Measurements from ENCODE around the gene CD48.
"Not testable (repeated sequence)": the region's sequence is repeated elsewhere in the genome, so short reads cannot be mapped to it uniquely, and the experiment has no call there.

The CD48 gene

DNA sequence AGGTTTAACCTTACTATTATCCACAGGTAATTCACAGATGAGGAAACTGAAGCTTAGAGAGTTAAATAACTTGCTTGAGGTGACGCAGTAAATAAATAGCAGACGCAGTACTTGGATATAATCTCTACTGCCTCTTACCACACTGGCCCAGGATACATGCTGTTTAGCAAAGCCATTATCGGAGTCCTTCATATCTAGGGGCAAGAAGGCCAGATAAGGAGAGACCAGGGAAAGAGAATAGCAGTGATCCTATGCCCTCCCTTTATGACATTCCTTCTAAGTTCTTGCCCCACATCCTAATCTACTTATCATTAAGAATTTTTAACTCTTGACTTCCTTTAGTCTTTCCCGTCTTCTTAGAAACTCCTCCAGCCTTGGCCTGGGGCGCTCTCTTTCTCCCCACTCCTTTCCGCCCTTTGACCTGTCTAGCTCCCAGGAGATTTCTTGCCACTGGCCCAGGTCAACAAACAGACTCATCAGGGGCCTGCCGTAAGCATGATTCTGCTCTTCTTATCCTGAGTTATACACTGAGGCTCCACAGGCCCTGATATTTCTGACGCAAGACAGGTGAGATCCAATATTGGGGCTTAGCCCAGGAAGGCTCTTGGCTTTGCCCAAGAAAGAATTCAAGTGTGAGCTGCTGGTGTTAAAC is 53.3 kb downstream of the CD48 start:
- Histone ChIP-seq H3K36me3 (ENCODE audit: control insufficient read depth, low read depth, low read length) (no peaks in the 10 kb centered on the region), H3K27me3 (ENCODE audit: control insufficient read depth, insufficient read depth, low read length) (no peaks in the 10 kb centered on the region), H3K4me1 (ENCODE audit: control insufficient read depth, low read depth, low read length) (no peaks in the 10 kb centered on the region), H3K9me3 (ENCODE audit: control insufficient read depth, low read depth, low read length) (no peaks in the 10 kb centered on the region), H3K27ac (ENCODE audit: low read length) (no peak overlapping the region), H3K9ac (ENCODE audit: low read length) (no peak overlapping the region), H3K4me3 (ENCODE audit: low read length) (no peak overlapping the region)

GRCh38 chr1:160657250-160657781 is 54.3 kb downstream of the CD48 start:
- Histone ChIP-seq H3K4me1 (ENCODE audit: control insufficient read depth, low read depth, low read length) (peaks cover 10% of the 10 kb centered on the region), H3K36me3 (ENCODE audit: control insufficient read depth, low read depth, low read length) (no peaks in the 10 kb centered on the region), H3K27me3 (ENCODE audit: control insufficient read depth, insufficient read depth, low read length) (no peaks in the 10 kb centered on the region), H3K9me3 (ENCODE audit: control insufficient read depth, low read depth, low read length) (no peaks in the 10 kb centered on the region), H3K27ac (ENCODE audit: low read length) (no peak overlapping the region), H3K9ac (ENCODE audit: low read length) (no peak overlapping the region), H3K4me3 (ENCODE audit: low read length) (no peak overlapping the region)

DNA sequence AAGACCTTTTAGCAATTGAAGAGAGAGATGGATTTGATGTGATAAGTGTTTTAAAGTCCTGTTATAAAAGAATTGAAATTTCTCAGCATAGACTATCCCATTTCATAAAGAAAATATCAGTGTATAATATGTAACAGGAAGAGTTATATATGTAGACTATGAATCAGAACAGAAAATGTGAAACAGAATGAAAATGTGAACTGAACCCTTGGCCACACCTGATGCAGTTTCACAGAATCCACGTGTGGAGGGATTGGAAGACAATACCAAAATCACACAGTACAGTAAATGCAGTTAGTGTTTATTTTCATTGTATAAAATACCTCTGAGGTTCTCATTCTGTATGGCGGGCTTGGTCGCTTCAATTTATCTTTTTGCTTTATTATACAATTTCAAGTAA is 54.9 kb downstream of the CD48 start:
- H3K36me3 ChIP-seq (ENCODE audit: control insufficient read depth, low read depth, low read length): no peaks in the 10 kb centered on the region
- H3K4me1 ChIP-seq (ENCODE audit: control insufficient read depth, low read depth, low read length): peaks cover 14% of the 10 kb centered on the region
- no peaks in the 10 kb centered on the region for H3K9me3 ChIP-seq (ENCODE audit: control insufficient read depth, low read depth, low read length)
- H3K27ac ChIP-seq (ENCODE audit: low read length): no peak overlapping the region
- H3K27me3 ChIP-seq (ENCODE audit: control insufficient read depth, insufficient read depth, low read length): no peaks in the 10 kb centered on the region
- H3K9ac ChIP-seq (ENCODE audit: low read length): no peak overlapping the region
- H3K4me3 ChIP-seq (ENCODE audit: low read length): no peak overlapping the region

DNA sequence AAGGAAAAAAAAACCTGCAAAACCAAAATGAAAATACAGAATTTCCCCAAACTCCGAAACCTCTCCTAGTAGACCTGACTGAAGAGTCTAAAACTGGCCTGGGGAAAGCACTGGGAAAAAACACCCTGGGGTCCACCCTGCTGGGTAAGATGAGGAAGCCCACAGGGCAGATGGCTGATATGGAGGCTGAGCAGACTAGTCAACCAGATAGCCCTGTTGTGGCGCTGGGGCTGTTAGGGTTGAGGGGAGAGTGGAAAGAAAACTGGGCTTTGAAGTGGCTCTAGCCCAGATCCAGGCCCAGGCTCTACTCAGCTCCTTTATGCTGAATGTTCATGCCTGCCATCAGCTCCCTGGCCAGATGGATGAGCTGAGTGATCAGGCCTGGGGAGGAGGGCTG is 58.0 kb downstream of the CD48 start:
- no peak overlapping the region for H3K4me3 ChIP-seq (ENCODE audit: low read length)
- no peak overlapping the region for H3K27ac ChIP-seq (ENCODE audit: low read length)
- H3K9ac ChIP-seq (ENCODE audit: low read length): no peak overlapping the region
- no peaks in the 10 kb centered on the region for H3K9me3 ChIP-seq (ENCODE audit: control insufficient read depth, low read depth, low read length)
- H3K27me3 ChIP-seq (ENCODE audit: control insufficient read depth, insufficient read depth, low read length): no peaks in the 10 kb centered on the region
- no peaks in the 10 kb centered on the region for H3K36me3 ChIP-seq (ENCODE audit: control insufficient read depth, low read depth, low read length)
- H3K4me1 ChIP-seq (ENCODE audit: control insufficient read depth, low read depth, low read length): peaks cover 23% of the 10 kb centered on the region

- Histone ChIP-seq H3K4me3 (ENCODE audit: low read length) (no peak overlapping the region), H3K9me3 (ENCODE audit: control insufficient read depth, low read depth, low read length) (no peaks in the 10 kb centered on the region), H3K36me3 (ENCODE audit: control insufficient read depth, low read depth, low read length) (no peaks in the 10 kb centered on the region), H3K27me3 (ENCODE audit: control insufficient read depth, insufficient read depth, low read length) (no peaks in the 10 kb centered on the region), H3K9ac (ENCODE audit: low read length) (no peak overlapping the region), H3K27ac (ENCODE audit: low read length) (no peak overlapping the region), H3K4me1 (ENCODE audit: control insufficient read depth, low read depth, low read length) (peaks cover 23% of the 10 kb centered on the region)
These were observed 58.5 kb downstream of the CD48 start for GRCh38 chr1:160652924-160653619.

DNA sequence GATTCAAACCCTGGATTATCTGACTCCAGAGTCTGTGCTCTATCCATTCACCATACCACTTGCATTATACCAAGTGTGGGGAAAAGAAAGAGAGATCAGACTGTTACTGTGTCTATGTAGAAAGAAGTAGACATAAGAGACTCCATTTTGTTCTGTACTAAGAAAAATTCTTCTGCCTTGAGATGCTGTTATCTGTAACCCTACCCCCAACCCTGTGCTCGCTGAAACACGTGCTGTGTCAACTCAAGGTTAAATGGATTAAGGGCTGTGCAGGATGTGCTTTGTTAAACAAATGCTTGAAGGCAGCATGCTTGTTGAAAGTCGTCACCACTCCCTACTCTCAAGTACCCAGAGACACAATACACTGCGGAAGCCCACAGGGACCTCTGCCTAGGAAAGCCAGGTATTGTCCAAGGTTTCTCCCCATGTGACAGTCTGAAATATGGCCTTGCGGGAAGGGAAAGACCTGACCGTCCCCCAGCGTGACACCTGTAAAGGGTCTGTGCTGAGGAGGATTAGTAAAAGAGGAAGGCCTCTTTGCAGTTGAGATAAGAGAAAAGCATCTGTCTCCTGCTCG is 59.5 kb downstream of the CD48 start:
- H3K9ac ChIP-seq (ENCODE audit: low read length); H3K4me3 ChIP-seq (ENCODE audit: low read length); H3K27me3 ChIP-seq (ENCODE audit: control insufficient read depth, insufficient read depth, low read length); H3K9me3 ChIP-seq (ENCODE audit: control insufficient read depth, low read depth, low read length); H3K36me3 ChIP-seq (ENCODE audit: control insufficient read depth, low read depth, low read length): not testable (repeated sequence)
- Histone ChIP-seq H3K27ac (ENCODE audit: low read length) (peak overlapping the region; percentile 33), H3K4me1 (ENCODE audit: control insufficient read depth, low read depth, low read length) (peaks cover 23% of the 10 kb centered on the region)

- Histone ChIP-seq H3K27ac (ENCODE audit: low read length) (peak overlapping the region; percentile 33), H3K27me3 (ENCODE audit: control insufficient read depth, insufficient read depth, low read length) (no peaks in the 10 kb centered on the region), H3K4me3 (ENCODE audit: low read length) (no peak overlapping the region), H3K36me3 (ENCODE audit: control insufficient read depth, low read depth, low read length) (no peaks in the 10 kb centered on the region), H3K9ac (ENCODE audit: low read length) (no peak overlapping the region), H3K9me3 (ENCODE audit: control insufficient read depth, low read depth, low read length) (no peaks in the 10 kb centered on the region), H3K4me1 (ENCODE audit: control insufficient read depth, low read depth, low read length) (peaks cover 23% of the 10 kb centered on the region)
These were observed 60.1 kb downstream of the CD48 start for GRCh38 chr1:160651433-160652064.

GRCh38 chr1:160647329-160647720 is 64.3 kb downstream of the CD48 start:
- Histone ChIP-seq H3K27ac (ENCODE audit: low read length) (no peak overlapping the region), H3K4me1 (ENCODE audit: control insufficient read depth, low read depth, low read length) (peaks cover 14% of the 10 kb centered on the region), H3K4me3 (ENCODE audit: low read length) (no peak overlapping the region), H3K9ac (ENCODE audit: low read length) (no peak overlapping the region), H3K27me3 (ENCODE audit: control insufficient read depth, insufficient read depth, low read length) (no peaks in the 10 kb centered on the region), H3K36me3 (ENCODE audit: control insufficient read depth, low read depth, low read length) (no peaks in the 10 kb centered on the region), H3K9me3 (ENCODE audit: control insufficient read depth, low read depth, low read length) (no peaks in the 10 kb centered on the region)

- Histone ChIP-seq H3K4me3 (ENCODE audit: low read length) (no peak within 1 kb of the TSS), H3K27ac (ENCODE audit: low read length) (no peak within 1 kb of the TSS), H3K27me3 (ENCODE audit: control insufficient read depth, insufficient read depth, low read length) (no peaks in the 10 kb centered on the region), H3K9me3 (ENCODE audit: control insufficient read depth, low read depth, low read length) (no peaks in the 10 kb centered on the region), H3K9ac (ENCODE audit: low read length) (no peak within 1 kb of the TSS), H3K36me3 (ENCODE audit: control insufficient read depth, low read depth, low read length) (no peaks in the 10 kb centered on the region), H3K4me1 (ENCODE audit: control insufficient read depth, low read depth, low read length) (peaks cover 10% of the 10 kb centered on the region)
These were observed 64.8 kb downstream of the CD48 start, which contains the start of gene SLAMF1 for GRCh38 chr1:160646711-160647328. Gene SLAMF1 (minus strand): TSS chr1:160647044. CDS start chr1:160646945, 99 bp downstream.

GRCh38 chr1:160646180-160646579 is 65.4 kb downstream of the CD48 start:
- Histone ChIP-seq H3K9ac (ENCODE audit: low read length) (no peak overlapping the region), H3K27me3 (ENCODE audit: control insufficient read depth, insufficient read depth, low read length) (no peaks in the 10 kb centered on the region), H3K36me3 (ENCODE audit: control insufficient read depth, low read depth, low read length) (no peaks in the 10 kb centered on the region), H3K4me1 (ENCODE audit: control insufficient read depth, low read depth, low read length) (peaks cover 4% of the 10 kb centered on the region), H3K9me3 (ENCODE audit: control insufficient read depth, low read depth, low read length) (no peaks in the 10 kb centered on the region), H3K4me3 (ENCODE audit: low read length) (no peak overlapping the region), H3K27ac (ENCODE audit: low read length) (no peak overlapping the region)

All from iPS-18a (cell line).